NCI-H146 treated with DMSO at 0.1 percent for 48 hours (cell line): ENCODE results near the gene PPARG.
"Not testable (repeated sequence)": the region's sequence is repeated elsewhere in the genome, so short reads cannot be mapped to it uniquely, and the experiment has no call there.

Experiments used
- DNase-seq: peaks from one replicate; lab custom pipeline; 2025; ENCODE audit not compliant: unreplicated experiment; lab: John Stamatoyannopoulos, UW

Gene PPARG

DNA sequence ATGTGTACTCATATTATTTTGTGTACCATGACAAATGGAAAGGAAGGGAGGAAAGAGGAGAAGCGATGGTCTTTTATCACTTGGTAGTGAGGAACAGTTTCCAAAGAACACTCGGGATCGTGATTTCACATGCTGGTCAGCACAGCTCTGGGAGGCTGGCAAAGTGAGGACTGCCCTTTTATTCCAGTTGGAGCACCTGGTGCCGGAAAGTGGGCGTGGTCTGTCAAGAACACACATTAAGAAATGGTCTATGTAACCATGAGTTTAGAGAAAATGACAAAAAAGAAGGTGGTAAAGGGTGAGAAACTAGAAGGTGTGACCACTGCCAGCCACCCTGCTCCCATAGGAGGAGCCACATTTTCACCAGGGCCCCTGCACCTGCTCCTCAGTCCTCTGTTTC, 188.4 kb downstream of the PPARG start:
- no peak for DNase-seq

DNA sequence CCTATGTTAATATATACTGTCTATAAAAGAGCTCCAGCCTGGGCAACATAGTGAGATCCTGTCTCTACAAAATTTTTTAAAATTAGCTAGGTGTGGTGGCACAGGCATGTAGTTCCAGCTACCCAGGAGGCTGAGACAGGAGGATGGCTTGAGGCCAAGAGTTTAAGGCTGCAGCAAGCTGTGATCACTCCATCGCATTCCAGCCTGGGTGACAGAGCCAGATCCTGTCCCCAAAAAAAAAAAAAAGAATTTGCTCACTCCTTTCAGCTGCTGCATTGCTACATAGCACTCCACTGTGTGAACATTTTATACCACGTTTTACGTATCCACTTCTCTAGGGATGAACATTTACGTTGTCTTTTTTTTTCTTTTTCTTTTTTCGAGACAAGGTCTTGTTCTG, 189.5 kb downstream of the PPARG start:
- DNase-seq = no peak

DNA sequence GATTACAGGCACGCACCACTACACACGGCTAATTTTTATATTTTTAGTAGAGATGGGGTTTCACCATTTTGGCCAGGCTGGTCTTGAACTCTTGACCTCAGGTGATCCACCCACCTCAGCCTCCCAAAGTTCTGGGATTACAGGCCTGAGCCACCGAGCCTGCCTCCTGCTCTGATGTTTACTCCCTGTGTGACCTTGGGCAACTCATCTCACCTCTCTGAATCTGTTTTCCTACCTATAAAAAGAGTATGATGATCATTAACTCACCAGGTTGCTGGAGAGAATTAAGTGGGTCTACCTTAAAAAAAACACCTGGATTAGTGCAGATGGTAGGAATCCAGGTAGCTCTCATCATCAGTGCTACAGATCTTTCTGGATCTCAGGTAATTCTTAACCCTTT, 190.3 kb downstream of the PPARG start:
- not testable (repeated sequence) for DNase-seq

DNA sequence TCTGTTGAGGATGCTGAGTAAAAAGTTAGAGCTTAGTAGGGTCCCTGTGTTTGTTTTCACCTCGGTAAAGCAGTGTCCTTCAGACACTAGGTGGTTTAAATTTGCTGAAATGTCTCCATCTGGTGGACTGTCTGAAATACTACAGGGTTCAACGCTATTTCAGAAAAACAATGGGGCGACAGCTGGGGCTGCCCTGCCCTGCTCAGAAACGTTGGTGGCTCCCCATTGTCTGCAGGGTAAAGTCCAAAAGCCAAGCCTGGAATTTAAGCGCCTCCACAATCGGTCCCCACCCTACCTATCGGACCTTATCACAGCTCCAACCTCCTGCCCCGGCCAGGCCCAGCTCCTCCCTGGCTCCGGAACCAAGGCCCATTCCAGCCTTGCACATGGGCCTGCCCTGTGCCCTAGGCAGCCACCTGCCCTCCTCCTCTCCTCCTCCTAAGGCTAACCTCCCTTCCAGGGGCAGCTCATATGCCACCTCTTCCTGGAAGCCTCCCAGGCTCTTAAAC, 191.1 kb downstream of the PPARG start:
- DNase-seq = no peak

DNA sequence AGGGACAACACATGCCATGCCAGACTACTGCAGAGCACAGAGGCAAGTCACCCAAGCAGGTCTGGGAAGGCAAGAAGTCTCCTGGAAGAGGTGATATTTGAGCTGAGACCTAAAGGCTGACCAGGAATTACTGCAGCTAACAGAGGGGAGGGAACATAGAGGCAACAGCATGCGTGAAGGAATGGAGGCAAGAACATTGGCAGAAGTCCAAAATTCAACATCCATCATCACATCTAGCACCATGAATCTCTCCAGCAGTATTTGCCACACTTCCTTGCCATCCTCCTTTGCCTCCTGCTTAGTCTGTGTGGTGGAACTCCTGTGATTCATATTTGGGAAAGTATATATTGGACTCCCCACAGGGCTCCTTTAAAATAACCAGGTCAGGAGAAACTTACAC, 194.5 kb downstream of the PPARG start:
- peak; percentile 39 for DNase-seq

DNA sequence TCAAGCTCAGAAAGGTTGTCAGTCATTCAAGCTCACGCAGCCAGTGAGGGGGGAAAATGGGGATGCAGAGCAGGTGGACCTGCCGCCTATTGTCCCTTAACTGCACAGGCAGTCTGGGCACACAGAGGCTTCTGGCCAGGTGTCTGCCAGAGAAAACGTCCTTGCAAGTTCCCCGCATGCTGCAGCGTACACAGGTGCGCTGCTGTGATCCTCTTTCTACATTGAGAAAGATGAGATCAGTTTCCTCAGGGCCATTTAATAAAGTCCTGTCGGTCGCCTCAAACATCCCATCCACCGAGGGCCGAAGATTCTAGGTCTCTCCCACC, 195.0 kb downstream of the PPARG start:
- DNase-seq = peak; percentile 78
